A673 (cell line): Measurements from ENCODE around the gene SAMD10. TPM values are rescaled to one million over a fixed set of nuclear protein-coding genes. Genes with fewer than 3 reads are reported as not detected.
"Not testable (repeated sequence)": the region's sequence is repeated elsewhere in the genome, so short reads cannot be mapped to it uniquely, and the experiment has no call there.

Experiments
- BruUV-seq: library from RNA; stranded (reverse); fragments of 400-500 nt; replicated peaks from 2 replicates; lab custom pipeline; 2021; lab: Mats Ljungman, UMichigan
- CTCF ChIA-PET: fragments of 300-600 bp; sonication (Branson Sonifier 250); formaldehyde crosslinking; loops from one replicate; lab custom pipeline; 2022; ENCODE audit warnings: antibody characterized with exemption; lab: Charles Lee
- POLR2A ChIA-PET: fragments of 300-600 bp; sonication (Branson Sonifier 250); formaldehyde crosslinking; loops from one replicate; lab custom pipeline; 2022; ENCODE audit warnings: antibody characterized with exemption; ENCODE audit not compliant: low non-redundant PET; lab: Charles Lee
- DNase-seq: peaks from one replicate; pipeline ENCODE4 v3.0.0-alpha.2; 2015; ENCODE audit warnings: low spot score
- H3K27ac ChIP-seq: fragments of 200-600 bp; sonication (generic); 2 replicates; pipeline ENCODE4 v1.5.1; 2016; ENCODE audit warnings: mixed run types, low read depth, mild to moderate bottlenecking, mixed read lengths, antibody characterized with exemption, low read length; ENCODE audit not compliant: poor library complexity, severe bottlenecking
- H3K27me3 ChIP-seq: fragments of 200-600 bp; sonication (generic); replicated peaks from 2 replicates; pipeline ENCODE4 v1.6.1; 2017; ENCODE audit warnings: mixed run types, low read depth, mild to moderate bottlenecking, mixed read lengths, antibody characterized with exemption, low read length; ENCODE audit not compliant: insufficient read depth, poor library complexity
- H3K36me3 ChIP-seq: fragments of 200-600 bp; sonication (generic); 2 replicates; pipeline ENCODE4 v1.6.1; 2016; ENCODE audit warnings: mixed run types, mild to moderate bottlenecking, mixed read lengths, antibody characterized with exemption, low read length; ENCODE audit not compliant: insufficient read depth, poor library complexity, severe bottlenecking
- H3K4me1 ChIP-seq: fragments of 200-600 bp; sonication (generic); 2 replicates; pipeline ENCODE4 v1.6.1; 2017; ENCODE audit warnings: mixed run types, mild to moderate bottlenecking, mixed read lengths, antibody characterized with exemption, low read length; ENCODE audit not compliant: insufficient read depth, poor library complexity, severe bottlenecking
- H3K4me3 ChIP-seq: fragments of 200-600 bp; sonication (generic); 2 replicates; pipeline ENCODE4 v1.5.1; 2016; ENCODE audit warnings: low read depth, mixed run types, mild to moderate bottlenecking, mixed read lengths, low read length; ENCODE audit not compliant: poor library complexity, severe bottlenecking
- H3K9me3 ChIP-seq: fragments of 200-600 bp; sonication (generic); 2 replicates; pipeline ENCODE4 v1.6.1; 2016; ENCODE audit warnings: mixed run types, low read depth, mild to moderate bottlenecking, mixed read lengths, antibody characterized with exemption, low read length; ENCODE audit not compliant: poor library complexity, severe bottlenecking
- CTCF ChIP-seq: fragments of 300-800, 200-600 bp; sonication (generic); conservative IDR thresholded peaks from 2 replicates; pipeline ENCODE4 v1.5.1; 2017; ENCODE audit warnings: low read depth, mild to moderate bottlenecking, antibody characterized with exemption, low read length, moderate library complexity, mixed read lengths
- EZH2 ChIP-seq: fragments of 200-600 bp; sonication (generic); IDR thresholded peaks from 2 replicates; pipeline ENCODE4 v1.6.1; 2017; ENCODE audit warnings: borderline replicate concordance, low read depth, mild to moderate bottlenecking, mixed read lengths, antibody characterized with exemption, low read length; ENCODE audit not compliant: poor library complexity, severe bottlenecking
- intact Hi-C: fragments of 100-400 bp; cut with micrococcal nuclease; formaldehyde crosslinking; loops from one replicate; pipeline ENCODE4 v1.10.0; 2022; ENCODE audit not compliant: unreplicated experiment
- total RNA-seq: library from RNA; stranded (reverse); gene quantifications from 2 replicates; pipeline ENCODE4 v1.2.3, GENCODE V29; 2021

SAMD10 gene
- total RNA-seq, 1 experiment from 2014 or later = 6.3 TPM

GRCh38 chr20:63963348-63963741, 16.1 kb downstream of the SAMD10 start:
- no TSS peak for BruUV-seq
- intact Hi-C loops = no loop called here
- H3K4me3 ChIP-seq = no peak overlapping the region
- ChIA-PET CTCF (no interaction called here), POLR2A (no interaction called here)
- H3K27ac ChIP-seq = no peak overlapping the region
- DNase-seq = no peak
- no peaks in the 10 kb centered on the region for H3K4me1 ChIP-seq
- H3K36me3 ChIP-seq = peaks cover 54% of the 10 kb centered on the region
- no peaks in the 10 kb centered on the region for H3K27me3 ChIP-seq
- TF ChIP-seq CTCF (no peak), EZH2 (no peak)
- peaks cover 11% of the 10 kb centered on the region for H3K9me3 ChIP-seq

DNA sequence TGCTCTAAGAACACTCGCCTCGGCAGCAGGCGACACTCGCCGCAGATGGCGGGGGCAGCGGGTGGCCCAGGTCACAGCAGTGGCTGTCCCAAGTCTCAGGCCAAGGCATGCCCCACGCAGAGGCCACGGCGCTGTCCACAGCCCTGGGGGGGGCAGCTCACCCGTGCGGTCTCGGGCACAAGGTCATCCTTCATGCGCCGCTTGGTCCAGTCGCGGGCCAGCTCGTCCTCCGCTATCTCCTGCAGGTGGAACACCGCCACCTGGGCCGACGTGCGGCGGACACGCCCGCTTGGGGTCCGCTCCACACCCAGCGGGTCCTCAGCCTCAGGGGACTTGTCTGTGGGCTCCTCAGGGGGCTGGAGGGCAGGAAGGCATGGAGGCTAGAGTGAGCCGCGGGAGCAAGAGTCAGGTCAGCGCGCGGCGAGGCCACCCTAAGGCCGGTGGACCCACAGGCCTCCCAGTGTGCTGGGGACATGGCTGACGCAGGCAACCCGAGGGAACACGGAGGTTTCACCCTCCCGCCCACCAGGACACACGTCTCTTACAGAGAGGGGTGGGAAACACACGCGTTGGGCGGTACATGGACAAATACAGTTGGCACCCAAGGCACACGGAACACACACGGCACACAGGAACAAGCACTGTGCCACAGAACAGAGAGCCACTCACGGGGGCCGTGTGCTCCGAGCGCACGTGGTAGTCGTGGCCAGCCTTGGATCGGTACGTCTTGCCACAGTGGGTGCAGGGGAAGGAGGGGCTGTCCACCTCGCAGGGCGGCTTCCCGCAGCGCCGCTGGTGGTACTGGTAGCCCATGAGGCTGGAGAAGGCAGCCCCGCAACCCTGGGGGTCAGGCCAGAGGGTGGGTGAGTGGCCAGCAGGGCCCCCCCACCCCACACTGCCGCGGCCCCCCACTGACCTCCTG, 16.8 kb downstream of the SAMD10 start:
- peaks cover 11% of the 10 kb centered on the region for H3K9me3 ChIP-seq
- no TSS peak for BruUV-seq
- DNase-seq = no peak
- ChIA-PET CTCF (no interaction called here), POLR2A (no interaction called here)
- H3K4me3 ChIP-seq = no peak overlapping the region
- no peak overlapping the region for H3K27ac ChIP-seq
- no peak for TF ChIP-seq CTCF
- TF ChIP-seq EZH2 = no peak
- peaks cover 5% of the 10 kb centered on the region for H3K4me1 ChIP-seq
- intact Hi-C loops = no loop called here
- no peaks in the 10 kb centered on the region for H3K27me3 ChIP-seq
- peaks cover 48% of the 10 kb centered on the region for H3K36me3 ChIP-seq

DNA sequence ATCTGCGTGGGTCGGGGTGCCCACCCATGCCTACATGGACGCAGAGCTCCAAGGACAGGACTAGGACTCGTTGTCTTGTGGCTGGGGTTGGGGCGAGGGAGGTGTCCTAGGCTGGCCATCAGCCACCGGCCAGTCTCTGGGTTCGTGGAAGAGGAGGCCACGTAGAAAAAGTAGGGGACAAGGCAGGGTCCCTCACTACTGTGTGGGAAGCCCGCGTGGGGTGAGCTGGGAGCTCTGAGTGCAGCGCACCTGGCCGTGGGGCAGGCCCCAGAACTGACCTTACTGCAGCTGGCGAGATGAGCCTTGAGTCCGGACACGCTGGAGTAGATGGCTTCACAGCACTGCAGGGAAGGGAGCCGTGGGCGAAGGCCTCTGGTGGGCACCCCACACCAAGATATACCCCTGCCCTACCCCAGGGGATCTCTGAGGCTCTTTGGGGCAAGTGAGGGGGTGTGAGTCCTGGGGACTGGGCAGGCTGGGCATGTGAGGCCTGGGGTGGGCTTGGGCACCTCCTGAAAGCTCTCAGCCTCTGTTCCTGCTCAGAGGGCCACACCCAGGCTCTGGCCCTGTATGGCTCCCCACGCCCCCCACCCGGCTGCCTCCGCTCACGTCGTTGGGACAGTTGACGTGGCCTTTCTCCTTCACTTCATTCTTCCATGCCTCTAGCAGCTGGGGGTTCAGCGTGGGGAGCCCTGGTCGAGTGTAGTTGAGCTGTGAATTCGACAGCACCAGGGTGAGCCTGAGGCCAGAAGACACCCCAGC, 17.6 kb downstream of the SAMD10 start:
- Histone ChIP-seq H3K27ac (no peak overlapping the region), H3K4me1 (peaks cover 12% of the 10 kb centered on the region), H3K9me3 (peaks cover 10% of the 10 kb centered on the region), H3K27me3 (no peaks in the 10 kb centered on the region), H3K4me3 (no peak overlapping the region), H3K36me3 (peaks cover 40% of the 10 kb centered on the region)
- ChIA-PET CTCF (no interaction called here), POLR2A (no interaction called here)
- no peak for TF ChIP-seq EZH2
- no peak for TF ChIP-seq CTCF
- intact Hi-C loops = no loop called here
- DNase-seq = no peak
- no TSS peak for BruUV-seq

DNA sequence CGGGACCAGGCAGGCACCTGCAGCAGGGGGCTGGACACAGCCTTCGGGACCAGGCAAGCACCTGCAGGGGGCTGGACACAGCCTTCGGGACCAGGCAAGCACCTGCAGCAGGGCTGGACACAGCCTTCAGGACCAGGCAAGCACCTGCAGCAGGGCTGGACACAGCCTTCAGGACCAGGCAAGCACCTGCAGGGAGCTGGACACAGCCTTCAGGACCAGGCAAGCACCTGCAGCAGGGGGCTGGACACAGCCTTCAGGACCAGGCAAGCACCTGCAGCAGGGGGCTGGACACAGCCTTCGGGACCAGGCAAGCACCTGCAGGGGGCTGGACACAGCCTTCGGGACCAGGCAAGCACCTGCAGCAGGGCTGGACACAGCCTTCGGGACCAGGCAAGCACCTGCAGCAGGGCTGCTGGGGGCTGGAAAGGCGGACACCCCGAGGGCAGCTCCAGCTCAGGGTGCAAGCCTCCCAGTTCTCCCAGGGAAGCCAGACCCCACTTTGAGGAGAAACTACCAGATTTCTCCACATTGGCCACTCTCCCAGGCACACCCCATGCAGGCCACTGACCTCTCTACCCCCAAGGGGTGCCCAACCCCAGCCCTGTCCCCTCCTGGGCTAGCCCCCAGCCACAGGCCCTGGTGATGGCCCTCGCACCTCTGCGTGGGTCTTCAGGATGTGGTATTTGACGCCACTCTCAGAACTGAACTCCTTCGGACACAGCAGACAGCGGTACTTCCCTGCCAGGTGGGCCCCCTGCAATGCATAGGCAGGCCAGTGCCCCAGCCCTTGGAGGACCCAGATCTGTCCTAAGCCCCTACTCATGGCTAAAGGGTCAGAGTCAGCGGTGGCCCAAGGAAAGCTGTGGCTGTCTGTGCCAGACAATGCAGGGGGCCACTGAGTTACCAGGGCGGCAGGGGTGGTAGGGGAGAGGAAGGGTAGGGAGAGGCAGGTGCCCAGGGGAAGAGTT, 18.5 kb downstream of the SAMD10 start:
- POLR2A ChIA-PET, H3K4me3 ChIP-seq, H3K9me3 ChIP-seq, H3K27ac ChIP-seq, DNase-seq, BruUV-seq, CTCF ChIA-PET, H3K27me3 ChIP-seq, intact Hi-C loops: not testable (repeated sequence)
- H3K4me1 ChIP-seq = peaks cover 12% of the 10 kb centered on the region
- H3K36me3 ChIP-seq = peaks cover 30% of the 10 kb centered on the region
